HEK293 (cell line): Measurements from ENCODE around the gene SART3.
A peak's percentile ranks its signal among the peaks of the same experiment; 100 is the strongest.

Experiments used
- CTCF ChIA-PET: fragments of 350-600 bp; formaldehyde crosslinking; extraction: SDS; loops from one replicate; lab custom pipeline; 2021; ENCODE audit warnings: antibody characterized with exemption; lab: Yijun Ruan, JAX
- POLR2A ChIA-PET: fragments of 300-600 bp; formaldehyde crosslinking; extraction: SDS; loops from one replicate; lab custom pipeline; 2020; ENCODE audit warnings: antibody characterized with exemption, inconsistent platforms; lab: Yijun Ruan, JAX
- H3K27ac ChIP-seq: fragments of 200-500 bp; sonication (Bioruptor generic); 2 replicates; pipeline ENCODE4 v1.5.1; 2014; ENCODE audit warnings: low read depth, low read length, control low read depth, inconsistent platforms; ENCODE audit errors: extremely low read depth
- H3K36me3 ChIP-seq, 2 experiments: fragments of 200-500 bp in 1 of 2; sonication (Bioruptor generic) in 1 of 2; 1 replicate in 1 of 2; 2 replicates in 1 of 2; pipeline ENCODE4 v1.5.1; 2014 to 2017; ENCODE audit warnings: inconsistent platforms in 2 of 2, low read length in 2 of 2; ENCODE audit not compliant: control insufficient read depth in 2 of 2, insufficient read depth in 1 of 2
- H3K4me1 ChIP-seq: fragments of 200-500 bp; sonication (Bioruptor generic); 2 replicates; pipeline ENCODE4 v1.5.1; 2014; ENCODE audit warnings: mild to moderate bottlenecking, low read length, inconsistent platforms; ENCODE audit not compliant: control insufficient read depth, insufficient read depth
- H3K4me3 ChIP-seq: 2 replicates; pipeline ENCODE4 v1.5.1; 2011; ENCODE audit warnings: low read depth, mild to moderate bottlenecking, control low read depth, low read length, moderate library complexity
- H3K9me3 ChIP-seq: fragments of 200-500 bp; sonication (Bioruptor generic); 2 replicates; pipeline ENCODE4 v1.5.1; 2014; ENCODE audit warnings: low read depth, low read length, inconsistent platforms; ENCODE audit not compliant: control insufficient read depth, insufficient read depth
- HOXC10 ChIP-seq: sonication (generic); formaldehyde crosslinking; IDR thresholded peaks from 2 replicates; pipeline ENCODE4 v1.8.1; 2023; ENCODE audit warnings: mild to moderate bottlenecking, missing genetic modification reagents
- HOXD13 ChIP-seq: sonication (generic); formaldehyde crosslinking; IDR thresholded peaks from 2 replicates; pipeline ENCODE4 v1.8.0; 2022; ENCODE audit warnings: missing genetic modification reagents, borderline replicate concordance
- MEIS1 ChIP-seq: sonication (generic); formaldehyde crosslinking; IDR thresholded peaks from 2 replicates; pipeline ENCODE4 v1.8.1; 2022; ENCODE audit warnings: missing genetic modification reagents, mild to moderate bottlenecking, borderline replicate concordance
- OVOL3 ChIP-seq: fragments of 450-650 bp; formaldehyde crosslinking; IDR thresholded peaks from 2 replicates; pipeline ENCODE4 v1.5.1; 2016; ENCODE audit warnings: missing biosample characterization, missing genetic modification characterization
- RBAK ChIP-seq: fragments of 450-650 bp; formaldehyde crosslinking; IDR thresholded peaks from 2 replicates; pipeline ENCODE4 v1.5.1; 2016; ENCODE audit warnings: missing biosample characterization, missing genetic modification characterization
- SALL2 ChIP-seq: fragments of 450-650 bp; formaldehyde crosslinking; IDR thresholded peaks from 2 replicates; pipeline ENCODE4 v1.5.0; 2017; ENCODE audit warnings: missing biosample characterization, mild to moderate bottlenecking, missing genetic modification characterization, borderline replicate concordance
- SP2 ChIP-seq: fragments of 450-650 bp; formaldehyde crosslinking; IDR thresholded peaks from 2 replicates; pipeline ENCODE4 v1.5.1; 2016; ENCODE audit warnings: missing biosample characterization, missing genetic modification characterization
- TRIM28 ChIP-seq: IDR thresholded peaks from 2 replicates; pipeline ENCODE4 v1.6.1; 2011; ENCODE audit warnings: low read length, control low read depth, borderline replicate concordance
- WT1 ChIP-seq: fragments of 450-650 bp; formaldehyde crosslinking; IDR thresholded peaks from 2 replicates; pipeline ENCODE4 v1.5.1; 2016; ENCODE audit warnings: missing biosample characterization, missing genetic modification characterization
- YY2 ChIP-seq: fragments of 450-650 bp; formaldehyde crosslinking; IDR thresholded peaks from 2 replicates; pipeline ENCODE4 v1.5.1; 2016; ENCODE audit warnings: missing biosample characterization, missing genetic modification characterization
- ZFP37 ChIP-seq: fragments of 450-650 bp; formaldehyde crosslinking; IDR thresholded peaks from 2 replicates; pipeline ENCODE4 v1.5.1; 2016; ENCODE audit warnings: missing biosample characterization, missing genetic modification characterization
- ZNF121 ChIP-seq: fragments of 450-650 bp; formaldehyde crosslinking; IDR thresholded peaks from 2 replicates; pipeline ENCODE4 v1.5.1; 2016; ENCODE audit warnings: missing biosample characterization, missing genetic modification characterization
- ZNF19 ChIP-seq: fragments of 450-650 bp; formaldehyde crosslinking; IDR thresholded peaks from 2 replicates; pipeline ENCODE4; 2016; ENCODE audit warnings: missing biosample characterization, missing genetic modification characterization, low read depth
- ZNF211 ChIP-seq: fragments of 450-650 bp; formaldehyde crosslinking; IDR thresholded peaks from 2 replicates; pipeline ENCODE4 v1.5.1; 2016; ENCODE audit warnings: low read depth, missing biosample characterization, missing genetic modification characterization
- ZNF341 ChIP-seq: fragments of 450-650 bp; formaldehyde crosslinking; IDR thresholded peaks from 2 replicates; pipeline ENCODE4; 2016; ENCODE audit warnings: low read depth, missing biosample characterization, missing genetic modification characterization
- ZNF391 ChIP-seq: fragments of 450-650 bp; formaldehyde crosslinking; IDR thresholded peaks from 2 replicates; pipeline ENCODE4 v1.5.1; 2016; ENCODE audit warnings: low read depth, missing biosample characterization, missing genetic modification characterization, borderline replicate concordance
- ZNF394 ChIP-seq: fragments of 450-650 bp; formaldehyde crosslinking; IDR thresholded peaks from 2 replicates; pipeline ENCODE4 v1.5.1; 2016; ENCODE audit warnings: missing biosample characterization, missing genetic modification characterization, mild to moderate bottlenecking, moderate library complexity, borderline replicate concordance
- ZNF426 ChIP-seq: fragments of 450-650 bp; formaldehyde crosslinking; IDR thresholded peaks from 2 replicates; pipeline ENCODE4 v1.5.1; 2017; ENCODE audit warnings: missing biosample characterization, missing genetic modification characterization, mild to moderate bottlenecking, inconsistent platforms, moderate library complexity
- ZNF549 ChIP-seq: fragments of 450-650 bp; IDR thresholded peaks from 2 replicates; pipeline ENCODE4 v1.5.1; 2018; ENCODE audit warnings: missing biosample characterization, missing genetic modification characterization, mild to moderate bottlenecking, inconsistent platforms, moderate library complexity
- ZNF610 ChIP-seq: fragments of 450-650 bp; formaldehyde crosslinking; IDR thresholded peaks from 2 replicates; pipeline ENCODE4 v1.5.1; 2016; ENCODE audit warnings: missing biosample characterization, missing genetic modification characterization, borderline replicate concordance
- ZNF629 ChIP-seq: fragments of 450-650 bp; formaldehyde crosslinking; IDR thresholded peaks from 2 replicates; pipeline ENCODE4 v1.5.1; 2017; ENCODE audit warnings: missing biosample characterization, missing genetic modification characterization
- ZNF658 ChIP-seq: fragments of 450-650 bp; formaldehyde crosslinking; IDR thresholded peaks from 2 replicates; pipeline ENCODE4; 2016; ENCODE audit warnings: missing biosample characterization, missing genetic modification characterization
- ZNF785 ChIP-seq: fragments of 450-650 bp; formaldehyde crosslinking; IDR thresholded peaks from 2 replicates; pipeline ENCODE4 v1.5.1; 2016; ENCODE audit warnings: missing biosample characterization, missing genetic modification characterization
- TF ChIP-seq, protein P1 (sequence below): fragments of 450-650 bp; formaldehyde crosslinking; conservative IDR thresholded peaks from 2 replicates; pipeline ENCODE4 v1.5.1; 2016; ENCODE audit warnings: low read depth, missing biosample characterization, missing genetic modification characterization
- TF ChIP-seq, protein P2 (sequence below): fragments of 450-650 bp; IDR thresholded peaks from 2 replicates; pipeline ENCODE4 v1.5.1; 2018; ENCODE audit warnings: missing biosample characterization, mild to moderate bottlenecking, missing genetic modification characterization
- TF ChIP-seq, protein P3 (sequence below): fragments of 450-650 bp; formaldehyde crosslinking; IDR thresholded peaks from 2 replicates; pipeline ENCODE4 v1.5.1; 2016; ENCODE audit warnings: missing biosample characterization, missing genetic modification characterization, borderline replicate concordance

The SART3 gene

DNA sequence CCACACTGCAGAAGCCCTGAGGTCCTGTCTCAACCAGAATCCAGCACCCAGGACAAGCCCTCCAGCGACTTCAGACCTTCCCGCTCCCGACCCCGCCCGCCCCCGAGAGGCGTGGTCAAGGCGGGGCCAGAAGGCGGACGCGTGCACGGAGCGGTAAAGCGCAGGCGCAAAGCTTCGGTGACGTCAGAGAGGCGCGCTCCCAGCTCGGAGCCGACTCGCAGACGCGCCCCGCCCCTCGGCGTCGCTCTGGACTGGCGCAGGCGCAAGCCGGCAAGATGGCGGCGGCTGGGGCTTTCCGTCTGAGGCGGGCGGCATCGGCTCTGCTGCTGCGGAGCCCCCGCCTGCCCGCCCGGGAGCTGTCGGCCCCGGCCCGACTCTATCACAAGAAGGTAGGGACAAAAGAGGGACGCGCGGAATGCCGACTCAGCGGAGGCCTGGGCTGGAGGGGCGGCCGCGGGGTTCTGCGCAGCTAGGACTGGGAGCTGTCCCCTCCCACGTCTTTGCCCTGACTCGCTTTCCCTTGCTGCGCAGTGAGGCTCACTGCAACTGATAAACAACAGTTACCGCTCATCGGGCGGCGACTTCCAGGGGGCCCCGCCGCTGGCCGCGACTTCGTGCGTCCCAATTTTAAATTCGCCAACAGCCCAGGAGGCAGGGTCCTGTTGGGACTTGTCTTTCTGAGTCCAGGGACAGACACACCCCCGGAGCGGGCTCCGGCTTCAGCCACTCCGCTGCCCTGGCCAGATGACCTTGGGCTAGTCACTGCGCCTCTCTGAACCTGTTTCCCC, 1.6 kb upstream of the SART3 start, which contains the start of gene ISCU (continued):
- TF ChIP-seq, protein P1, sequence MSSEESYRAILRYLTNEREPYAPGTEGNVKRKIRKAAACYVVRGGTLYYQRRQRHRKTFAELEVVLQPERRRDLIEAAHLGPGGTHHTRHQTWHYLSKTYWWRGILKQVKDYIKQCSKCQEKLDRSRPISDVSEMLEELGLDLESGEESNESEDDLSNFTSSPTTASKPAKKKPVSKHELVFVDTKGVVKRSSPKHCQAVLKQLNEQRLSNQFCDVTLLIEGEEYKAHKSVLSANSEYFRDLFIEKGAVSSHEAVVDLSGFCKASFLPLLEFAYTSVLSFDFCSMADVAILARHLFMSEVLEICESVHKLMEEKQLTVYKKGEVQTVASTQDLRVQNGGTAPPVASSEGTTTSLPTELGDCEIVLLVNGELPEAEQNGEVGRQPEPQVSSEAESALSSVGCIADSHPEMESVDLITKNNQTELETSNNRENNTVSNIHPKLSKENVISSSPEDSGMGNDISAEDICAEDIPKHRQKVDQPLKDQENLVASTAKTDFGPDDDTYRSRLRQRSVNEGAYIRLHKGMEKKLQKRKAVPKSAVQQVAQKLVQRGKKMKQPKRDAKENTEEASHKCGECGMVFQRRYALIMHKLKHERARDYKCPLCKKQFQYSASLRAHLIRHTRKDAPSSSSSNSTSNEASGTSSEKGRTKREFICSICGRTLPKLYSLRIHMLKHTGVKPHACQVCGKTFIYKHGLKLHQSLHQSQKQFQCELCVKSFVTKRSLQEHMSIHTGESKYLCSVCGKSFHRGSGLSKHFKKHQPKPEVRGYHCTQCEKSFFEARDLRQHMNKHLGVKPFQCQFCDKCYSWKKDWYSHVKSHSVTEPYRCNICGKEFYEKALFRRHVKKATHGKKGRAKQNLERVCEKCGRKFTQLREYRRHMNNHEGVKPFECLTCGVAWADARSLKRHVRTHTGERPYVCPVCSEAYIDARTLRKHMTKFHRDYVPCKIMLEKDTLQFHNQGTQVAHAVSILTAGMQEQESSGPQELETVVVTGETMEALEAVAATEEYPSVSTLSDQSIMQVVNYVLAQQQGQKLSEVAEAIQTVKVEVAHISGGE (tag by site-specific recombination) = no peak
- TF ChIP-seq ZNF121 (tag by site-specific recombination) (no peak), ZNF19 (tag by site-specific recombination) (no peak), RBAK (tag by site-specific recombination) (no peak), SP2 (peak; percentile 83), HOXC10 (CRISPR knock-in tag) (no peak), TRIM28 (no peak), ZNF341 (tag by site-specific recombination) (no peak), ZNF629 (peak; percentile 75)
- TF ChIP-seq, protein P2, sequence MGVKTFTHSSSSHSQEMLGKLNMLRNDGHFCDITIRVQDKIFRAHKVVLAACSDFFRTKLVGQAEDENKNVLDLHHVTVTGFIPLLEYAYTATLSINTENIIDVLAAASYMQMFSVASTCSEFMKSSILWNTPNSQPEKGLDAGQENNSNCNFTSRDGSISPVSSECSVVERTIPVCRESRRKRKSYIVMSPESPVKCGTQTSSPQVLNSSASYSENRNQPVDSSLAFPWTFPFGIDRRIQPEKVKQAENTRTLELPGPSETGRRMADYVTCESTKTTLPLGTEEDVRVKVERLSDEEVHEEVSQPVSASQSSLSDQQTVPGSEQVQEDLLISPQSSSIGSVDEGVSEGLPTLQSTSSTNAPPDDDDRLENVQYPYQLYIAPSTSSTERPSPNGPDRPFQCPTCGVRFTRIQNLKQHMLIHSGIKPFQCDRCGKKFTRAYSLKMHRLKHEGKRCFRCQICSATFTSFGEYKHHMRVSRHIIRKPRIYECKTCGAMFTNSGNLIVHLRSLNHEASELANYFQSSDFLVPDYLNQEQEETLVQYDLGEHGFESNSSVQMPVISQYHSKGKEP (tag by site-specific recombination) = no peak

- Histone ChIP-seq H3K9me3 (no peaks in the 10 kb centered on the region), H3K4me1 (0 out of 2 replicates have a peak, but pooled peaks cover 2% of the 10 kb centered on the region), H3K4me3 (peak overlapping the region; percentile 97), H3K36me3 (peaks cover 20 to 42% of the 10 kb centered on the region in 2 experiments), H3K27ac (peak overlapping the region; percentile 77)
- ChIA-PET CTCF (interaction anchor here (0.6 to 2.5 kb wide), 8 partner anchors 10 to 1325 kb away, joined by 3 to 20 read pairs (median 3); no protein-coding TSS in a partner anchor), POLR2A (interaction anchor here (0.5 to 1.6 kb wide), 12 partner anchors 12 to 1709 kb away, joined by 3 to 6 read pairs (median 4); partner anchors contain the start of gene FICD)
- TF ChIP-seq, protein P3, sequence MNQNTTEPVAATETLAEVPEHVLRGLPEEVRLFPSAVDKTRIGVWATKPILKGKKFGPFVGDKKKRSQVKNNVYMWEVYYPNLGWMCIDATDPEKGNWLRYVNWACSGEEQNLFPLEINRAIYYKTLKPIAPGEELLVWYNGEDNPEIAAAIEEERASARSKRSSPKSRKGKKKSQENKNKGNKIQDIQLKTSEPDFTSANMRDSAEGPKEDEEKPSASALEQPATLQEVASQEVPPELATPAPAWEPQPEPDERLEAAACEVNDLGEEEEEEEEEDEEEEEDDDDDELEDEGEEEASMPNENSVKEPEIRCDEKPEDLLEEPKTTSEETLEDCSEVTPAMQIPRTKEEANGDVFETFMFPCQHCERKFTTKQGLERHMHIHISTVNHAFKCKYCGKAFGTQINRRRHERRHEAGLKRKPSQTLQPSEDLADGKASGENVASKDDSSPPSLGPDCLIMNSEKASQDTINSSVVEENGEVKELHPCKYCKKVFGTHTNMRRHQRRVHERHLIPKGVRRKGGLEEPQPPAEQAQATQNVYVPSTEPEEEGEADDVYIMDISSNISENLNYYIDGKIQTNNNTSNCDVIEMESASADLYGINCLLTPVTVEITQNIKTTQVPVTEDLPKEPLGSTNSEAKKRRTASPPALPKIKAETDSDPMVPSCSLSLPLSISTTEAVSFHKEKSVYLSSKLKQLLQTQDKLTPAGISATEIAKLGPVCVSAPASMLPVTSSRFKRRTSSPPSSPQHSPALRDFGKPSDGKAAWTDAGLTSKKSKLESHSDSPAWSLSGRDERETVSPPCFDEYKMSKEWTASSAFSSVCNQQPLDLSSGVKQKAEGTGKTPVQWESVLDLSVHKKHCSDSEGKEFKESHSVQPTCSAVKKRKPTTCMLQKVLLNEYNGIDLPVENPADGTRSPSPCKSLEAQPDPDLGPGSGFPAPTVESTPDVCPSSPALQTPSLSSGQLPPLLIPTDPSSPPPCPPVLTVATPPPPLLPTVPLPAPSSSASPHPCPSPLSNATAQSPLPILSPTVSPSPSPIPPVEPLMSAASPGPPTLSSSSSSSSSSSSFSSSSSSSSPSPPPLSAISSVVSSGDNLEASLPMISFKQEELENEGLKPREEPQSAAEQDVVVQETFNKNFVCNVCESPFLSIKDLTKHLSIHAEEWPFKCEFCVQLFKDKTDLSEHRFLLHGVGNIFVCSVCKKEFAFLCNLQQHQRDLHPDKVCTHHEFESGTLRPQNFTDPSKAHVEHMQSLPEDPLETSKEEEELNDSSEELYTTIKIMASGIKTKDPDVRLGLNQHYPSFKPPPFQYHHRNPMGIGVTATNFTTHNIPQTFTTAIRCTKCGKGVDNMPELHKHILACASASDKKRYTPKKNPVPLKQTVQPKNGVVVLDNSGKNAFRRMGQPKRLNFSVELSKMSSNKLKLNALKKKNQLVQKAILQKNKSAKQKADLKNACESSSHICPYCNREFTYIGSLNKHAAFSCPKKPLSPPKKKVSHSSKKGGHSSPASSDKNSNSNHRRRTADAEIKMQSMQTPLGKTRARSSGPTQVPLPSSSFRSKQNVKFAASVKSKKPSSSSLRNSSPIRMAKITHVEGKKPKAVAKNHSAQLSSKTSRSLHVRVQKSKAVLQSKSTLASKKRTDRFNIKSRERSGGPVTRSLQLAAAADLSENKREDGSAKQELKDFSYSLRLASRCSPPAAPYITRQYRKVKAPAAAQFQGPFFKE = no peak
- TF ChIP-seq HOXD13 (CRISPR knock-in tag) (no peak), ZNF426 (tag by site-specific recombination) (no peak), ZNF658 (tag by site-specific recombination) (no peak), ZNF549 (no peak), ZNF394 (tag by site-specific recombination) (no peak), ZNF391 (tag by site-specific recombination) (0 out of 2 replicates have a peak, but pooled peaks have one; percentile 21), ZFP37 (tag by site-specific recombination) (no peak), WT1 (tag by site-specific recombination) (no peak), ZNF610 (tag by site-specific recombination) (no peak), YY2 (tag by site-specific recombination) (no peak), SALL2 (tag by site-specific recombination) (no peak), ZNF211 (tag by site-specific recombination) (no peak), ZNF785 (tag by site-specific recombination) (no peak), ZNF121 (tag by site-specific recombination) (peak; percentile 63; the same call in 1 of the 2 replicates), MEIS1 (no peak), OVOL3 (tag by site-specific recombination) (no peak)
These were observed 927 bp upstream of the SART3 start for GRCh38 chr12:108561852-108562347.
